Activated CD8-positive, alpha-beta memory T cell treated with anti-CD3 and anti-CD28 coated beads for 24 hours (primary cell): Measurements from ENCODE around the gene HOXD9.

Source experiments
- DNase-seq: peaks from one replicate; pipeline ENCODE4 v3.0.0-alpha.2; 2020

Gene HOXD9

DNA sequence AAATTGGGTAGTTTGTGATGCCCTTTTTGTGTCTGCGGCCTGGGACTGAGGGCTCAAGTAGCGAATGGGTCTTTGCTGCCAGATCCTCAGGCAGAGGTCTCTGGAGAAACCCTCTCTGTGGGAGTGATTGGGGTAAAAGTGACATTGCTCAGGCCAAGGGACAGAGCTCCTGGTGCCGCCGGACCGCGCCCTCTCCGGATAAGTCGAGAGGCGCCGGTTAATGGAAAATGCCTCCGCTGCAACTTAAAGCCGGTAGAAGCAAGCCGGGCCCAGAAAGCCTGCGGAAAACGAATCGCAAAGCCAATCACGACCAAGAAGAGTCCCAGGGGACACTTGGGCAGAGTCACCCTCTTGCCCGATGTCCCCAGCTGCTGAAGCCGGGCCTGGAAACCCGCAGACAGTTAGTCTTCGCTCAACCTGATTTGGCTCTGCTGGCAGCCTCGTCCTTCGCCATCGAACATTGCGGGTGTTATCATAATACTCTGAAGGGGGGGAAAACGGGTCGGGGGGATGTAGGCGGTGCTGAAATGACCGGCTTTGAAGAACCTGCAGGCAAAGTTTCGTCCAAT lies 23.3 kb upstream of the HOXD9 start:
- peak; percentile 52 for DNase-seq

DNA sequence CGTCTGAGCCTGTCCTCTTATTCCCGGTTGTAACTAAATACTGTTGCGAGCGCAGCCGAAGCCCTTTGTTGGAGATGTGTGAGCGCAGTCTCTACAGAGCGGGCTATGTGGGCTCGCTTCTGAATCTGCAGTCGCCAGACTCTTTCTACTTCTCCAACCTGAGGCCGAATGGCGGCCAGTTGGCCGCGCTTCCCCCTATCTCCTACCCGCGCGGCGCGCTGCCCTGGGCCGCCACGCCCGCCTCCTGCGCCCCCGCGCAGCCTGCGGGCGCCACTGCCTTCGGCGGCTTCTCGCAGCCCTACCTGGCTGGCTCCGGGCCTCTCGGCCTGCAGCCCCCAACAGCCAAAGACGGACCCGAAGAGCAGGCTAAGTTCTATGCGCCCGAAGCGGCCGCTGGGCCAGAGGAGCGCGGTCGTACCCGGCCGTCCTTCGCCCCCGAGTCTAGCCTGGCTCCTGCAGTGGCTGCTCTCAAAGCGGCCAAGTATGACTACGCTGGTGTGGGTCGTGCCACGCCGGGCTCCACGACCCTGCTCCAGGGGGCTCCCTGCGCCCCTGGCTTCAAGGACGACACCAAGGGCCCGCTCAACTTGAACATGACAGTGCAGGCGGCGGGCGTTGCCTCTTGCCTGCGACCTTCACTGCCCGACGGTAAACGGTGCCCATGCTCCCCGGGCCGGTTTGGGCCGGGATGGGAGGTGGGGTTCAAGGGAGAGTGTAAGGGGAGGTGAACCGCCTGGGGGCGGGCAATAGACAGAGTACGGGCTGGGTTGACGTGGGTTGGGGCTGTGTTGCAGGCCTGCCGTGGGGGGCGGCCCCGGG lies 22.6 kb upstream of the HOXD9 start, which contains the start of gene HOXD12:
Gene HOXD12, plus strand, starts transcription at position 68 of the 819 bp plus-strand sequence. Its CDS starts 7 bp downstream, at position 75.
- DNase-seq, result peak; percentile 56

DNA sequence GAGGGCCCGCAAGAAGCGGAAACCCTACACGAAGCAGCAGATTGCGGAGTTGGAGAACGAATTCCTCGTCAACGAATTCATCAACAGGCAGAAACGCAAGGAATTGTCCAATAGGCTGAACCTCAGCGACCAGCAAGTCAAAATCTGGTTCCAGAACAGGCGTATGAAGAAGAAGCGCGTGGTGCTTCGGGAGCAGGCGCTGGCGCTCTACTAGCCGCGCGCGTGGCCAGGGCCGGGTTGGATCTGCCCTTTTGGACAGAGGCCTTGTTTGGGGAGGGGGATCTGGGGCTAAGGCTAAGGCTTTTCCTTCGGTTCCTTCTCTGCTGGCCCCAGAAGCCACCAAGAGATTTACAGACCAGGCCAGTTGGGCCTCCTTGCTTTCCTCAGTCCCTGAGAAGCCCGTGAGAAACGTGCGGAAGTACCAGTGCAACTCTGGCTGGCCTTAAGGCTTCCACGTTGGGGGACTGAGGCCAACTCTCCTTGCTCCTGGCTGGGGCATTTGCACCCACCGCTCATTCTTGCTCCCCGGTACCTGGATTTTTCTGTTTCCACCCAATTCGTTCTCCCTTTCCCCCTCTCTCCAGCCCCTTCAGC lies 21.9 kb upstream of the HOXD9 start:
- DNase-seq, result peak; percentile 52

DNA sequence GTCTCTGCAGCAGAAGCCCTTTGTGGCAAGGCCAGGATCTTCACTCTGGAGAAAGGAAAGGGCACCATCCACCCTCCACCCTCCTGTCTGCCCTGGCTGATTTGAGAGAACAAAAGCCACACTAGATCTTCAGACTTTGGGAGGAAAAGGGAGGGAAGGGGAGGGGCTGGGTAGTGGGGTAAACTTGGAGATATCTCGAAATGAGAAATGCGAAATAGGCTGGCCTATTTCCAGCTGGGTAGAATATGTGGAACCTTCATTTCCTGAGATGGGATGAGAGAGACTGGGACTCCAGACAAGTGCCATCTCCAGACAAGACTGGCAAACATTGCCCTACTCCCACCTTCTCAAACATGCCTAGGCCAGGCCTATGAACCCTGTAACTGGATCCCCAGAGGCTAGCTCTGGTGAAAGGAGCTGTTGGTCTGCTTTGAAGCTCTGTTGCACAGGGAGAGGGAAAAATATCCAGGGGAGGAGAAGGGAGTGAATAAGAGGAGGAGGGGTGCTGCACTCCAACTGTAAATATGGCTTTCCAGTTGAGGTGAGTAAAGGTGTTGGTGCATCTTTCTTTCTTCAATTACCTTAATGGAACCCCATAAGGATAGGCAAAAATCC lies 21.2 kb upstream of the HOXD9 start:
- DNase-seq, result no peak

DNA sequence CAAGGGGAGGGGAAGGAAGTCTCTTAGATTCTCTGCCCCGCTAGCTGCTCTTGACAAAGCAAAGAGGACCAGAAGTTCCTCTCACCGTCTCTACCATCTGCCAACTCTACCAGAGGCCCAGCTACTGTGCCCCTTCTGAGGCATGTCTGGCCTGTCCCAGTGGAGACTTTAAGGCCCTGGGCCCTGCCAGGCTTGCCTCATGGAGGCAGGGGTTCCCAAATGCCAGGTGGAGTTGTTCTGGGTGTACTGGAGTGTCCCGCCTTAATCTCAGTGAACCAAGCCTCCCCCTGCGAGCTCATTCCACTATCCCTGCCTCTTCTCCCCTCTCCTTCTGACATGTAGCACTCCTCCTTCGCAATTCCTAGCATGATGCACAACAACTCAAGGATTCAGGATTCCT lies 20.7 kb upstream of the HOXD9 start:
- no peak for DNase-seq

DNA sequence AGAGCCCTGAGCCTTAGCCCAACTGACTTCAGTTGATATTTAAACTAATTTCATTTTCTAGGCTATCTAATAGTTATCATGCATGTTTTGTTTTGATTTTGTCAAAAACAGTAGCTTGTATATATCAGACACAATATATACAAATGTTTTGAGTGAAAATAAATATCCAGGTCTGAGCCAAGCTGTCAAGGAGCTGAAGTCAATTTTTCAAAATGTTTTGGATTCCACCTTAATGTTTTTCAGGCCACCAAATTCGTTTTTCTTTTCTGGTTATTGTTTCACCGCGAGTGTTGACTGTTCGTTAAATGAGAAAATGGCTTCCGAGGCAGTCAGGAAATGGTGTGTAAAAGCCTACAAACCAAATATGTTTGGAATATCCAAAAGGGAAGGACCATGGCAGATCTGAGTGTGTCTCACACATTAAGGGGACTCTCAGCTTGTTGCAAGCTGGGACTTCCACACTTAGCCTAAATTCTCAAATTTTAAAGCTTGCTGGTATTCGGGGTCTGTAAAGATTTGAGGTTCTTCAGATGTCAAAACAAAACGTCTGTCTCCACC lies 20.1 kb upstream of the HOXD9 start:
- no peak for DNase-seq

DNA sequence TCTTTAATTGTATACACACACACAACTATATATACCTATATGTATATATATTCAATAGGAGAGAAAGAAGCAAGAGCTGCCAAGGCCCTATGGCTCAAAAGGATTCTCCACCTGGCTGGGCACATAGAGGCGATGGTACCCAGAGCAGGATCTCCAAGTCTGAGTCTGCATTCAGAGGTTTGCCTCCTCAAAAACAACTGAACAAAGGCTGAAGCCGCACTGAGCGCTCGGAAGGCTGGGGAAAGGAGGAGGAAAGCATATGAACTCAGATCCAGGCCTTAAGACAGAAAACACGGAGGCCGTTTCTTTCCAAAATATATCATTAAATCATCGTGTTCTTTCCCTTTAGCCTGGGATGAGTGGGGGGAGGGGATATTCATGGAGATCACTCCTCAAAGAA lies 19.3 kb upstream of the HOXD9 start:
- DNase-seq, result no peak

DNA sequence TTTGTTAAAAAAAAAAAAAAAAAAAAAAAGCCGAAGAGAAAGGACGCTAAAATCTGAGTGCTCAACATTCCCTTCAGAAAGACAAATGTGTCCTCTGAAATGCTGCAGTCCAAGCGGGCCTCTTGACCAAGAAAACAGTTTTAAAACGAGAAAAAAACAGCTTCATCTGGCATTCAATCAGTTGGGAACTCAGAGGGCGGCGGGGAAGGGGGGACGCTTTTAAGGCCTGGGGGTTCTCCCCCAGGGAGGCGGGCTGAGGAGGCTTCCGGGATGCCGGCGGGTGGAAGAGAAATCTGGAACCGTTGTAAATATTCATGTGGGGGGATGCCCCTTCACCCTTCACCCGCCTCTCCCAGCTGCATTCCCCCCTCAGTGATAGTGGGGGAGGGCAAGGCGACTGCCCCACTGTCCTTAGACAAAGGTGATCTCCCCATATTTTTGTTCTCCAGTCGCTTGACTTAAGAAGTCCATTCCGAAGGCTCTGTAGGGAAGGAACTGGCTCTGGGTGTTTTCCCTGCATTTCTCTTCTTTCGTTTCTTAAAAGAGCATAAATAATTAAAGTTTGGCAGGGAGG lies 18.7 kb upstream of the HOXD9 start:
- no peak for DNase-seq

DNA sequence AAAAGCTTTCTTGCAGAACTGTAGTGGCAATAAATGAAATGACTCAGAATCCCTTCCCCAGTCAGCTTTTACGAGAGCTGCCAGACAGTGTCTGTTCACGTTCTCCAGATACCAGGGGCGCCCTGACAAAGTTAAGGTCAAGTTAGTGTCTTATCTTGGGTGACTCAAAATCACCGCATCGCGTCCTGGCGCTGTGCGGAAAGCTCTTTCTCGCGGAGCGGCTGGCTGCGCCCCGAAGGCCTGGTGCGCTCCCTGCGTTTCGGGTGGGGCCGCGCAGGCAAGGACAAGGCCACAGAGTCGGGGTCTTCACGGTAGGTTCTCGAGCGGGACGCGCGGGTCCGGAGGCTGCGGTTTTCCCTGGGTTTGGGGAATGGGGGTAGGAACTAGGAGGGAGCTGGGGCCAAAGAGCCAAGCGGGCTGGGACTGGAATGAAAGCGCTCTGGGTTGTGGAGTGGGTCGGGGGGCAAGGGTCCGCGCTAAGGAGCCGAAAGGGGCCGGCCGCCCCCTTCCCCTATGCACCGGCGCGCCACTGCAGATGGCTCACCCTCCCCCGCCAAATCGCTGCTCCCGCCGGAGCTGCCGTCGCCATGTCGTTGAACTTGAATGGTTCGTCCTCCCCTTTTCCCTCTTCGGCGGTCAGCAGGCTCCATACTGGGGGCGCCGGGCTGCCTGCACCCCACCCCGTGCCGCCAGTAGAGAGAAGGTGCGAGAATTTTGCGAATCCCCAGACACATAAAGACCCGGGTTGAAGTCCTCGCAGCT lies 18.0 kb upstream of the HOXD9 start:
- no peak for DNase-seq

DNA sequence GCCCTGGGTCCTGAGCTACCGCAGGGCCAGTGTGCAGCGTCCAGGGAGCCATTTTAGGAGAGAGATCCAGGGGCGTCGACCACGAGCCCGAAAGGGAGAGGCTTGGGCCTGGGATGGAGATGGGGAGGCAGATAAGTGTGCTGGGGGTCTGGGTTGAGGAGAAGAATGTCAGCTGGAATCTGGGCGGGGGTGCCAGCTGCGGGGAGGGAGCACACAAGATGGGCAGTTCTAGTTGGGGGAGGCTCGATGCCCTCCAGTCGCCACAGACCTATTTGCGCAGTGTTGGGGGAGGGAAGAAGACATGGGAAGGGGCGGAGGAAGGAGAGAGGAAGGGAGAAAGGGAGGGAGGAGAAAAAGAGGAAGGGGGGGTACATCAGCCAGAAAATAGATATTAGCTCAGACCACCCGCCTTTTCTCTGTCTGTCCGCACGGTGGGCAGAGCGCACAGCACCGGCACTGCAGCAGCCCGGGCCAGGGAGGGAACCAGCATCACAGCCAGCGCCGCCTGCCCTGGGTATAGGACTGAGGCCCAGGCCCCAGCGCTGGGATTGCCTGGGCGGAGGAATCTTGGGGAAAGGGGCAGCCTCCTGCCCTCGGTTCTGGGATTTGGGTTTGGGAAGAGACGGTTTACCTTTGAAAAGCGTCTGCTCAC lies 17.3 kb upstream of the HOXD9 start:
- no peak for DNase-seq

DNA sequence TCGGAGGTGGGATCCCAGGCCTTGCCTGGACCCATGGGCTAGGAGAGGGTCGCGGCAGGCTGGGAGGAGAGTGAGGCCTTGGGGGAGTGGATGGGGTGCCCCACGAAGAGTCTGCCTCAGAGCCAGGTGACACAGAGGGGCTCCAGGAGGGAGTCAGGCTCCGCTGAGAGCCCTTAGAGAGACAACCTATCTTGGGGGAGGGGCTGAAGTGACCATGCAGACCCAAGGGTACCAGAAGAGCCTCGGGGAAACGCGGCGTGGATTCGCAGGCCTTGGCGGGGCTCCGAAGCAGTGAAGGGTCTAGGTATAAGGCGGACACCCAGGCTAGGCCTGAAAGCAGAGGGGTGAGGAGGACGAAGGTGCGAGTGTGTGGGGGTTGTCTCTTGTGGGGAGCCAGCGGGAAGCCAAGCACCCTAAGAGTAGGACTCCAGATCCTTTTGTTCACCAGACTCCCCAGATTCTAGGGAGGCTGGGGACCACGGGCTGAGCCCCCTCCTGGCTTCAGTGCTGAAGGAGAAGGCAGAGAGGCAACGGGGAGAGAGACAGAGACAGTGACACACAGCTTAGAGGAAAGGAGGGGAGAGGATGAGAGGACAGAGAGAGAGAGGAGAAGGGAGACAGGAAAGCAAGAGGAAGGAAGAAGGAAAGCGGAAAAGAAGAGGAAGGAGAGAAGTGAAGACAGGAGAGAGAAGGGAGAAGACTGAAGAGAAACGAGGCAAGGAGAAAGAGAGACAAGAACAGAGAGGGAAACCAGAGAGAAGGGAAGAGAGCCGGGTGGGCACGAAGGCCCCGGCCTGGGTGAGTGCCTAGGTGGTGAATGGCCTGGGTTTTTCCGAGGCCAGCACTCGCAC lies 16.6 kb upstream of the HOXD9 start:
- DNase-seq, result no peak

DNA sequence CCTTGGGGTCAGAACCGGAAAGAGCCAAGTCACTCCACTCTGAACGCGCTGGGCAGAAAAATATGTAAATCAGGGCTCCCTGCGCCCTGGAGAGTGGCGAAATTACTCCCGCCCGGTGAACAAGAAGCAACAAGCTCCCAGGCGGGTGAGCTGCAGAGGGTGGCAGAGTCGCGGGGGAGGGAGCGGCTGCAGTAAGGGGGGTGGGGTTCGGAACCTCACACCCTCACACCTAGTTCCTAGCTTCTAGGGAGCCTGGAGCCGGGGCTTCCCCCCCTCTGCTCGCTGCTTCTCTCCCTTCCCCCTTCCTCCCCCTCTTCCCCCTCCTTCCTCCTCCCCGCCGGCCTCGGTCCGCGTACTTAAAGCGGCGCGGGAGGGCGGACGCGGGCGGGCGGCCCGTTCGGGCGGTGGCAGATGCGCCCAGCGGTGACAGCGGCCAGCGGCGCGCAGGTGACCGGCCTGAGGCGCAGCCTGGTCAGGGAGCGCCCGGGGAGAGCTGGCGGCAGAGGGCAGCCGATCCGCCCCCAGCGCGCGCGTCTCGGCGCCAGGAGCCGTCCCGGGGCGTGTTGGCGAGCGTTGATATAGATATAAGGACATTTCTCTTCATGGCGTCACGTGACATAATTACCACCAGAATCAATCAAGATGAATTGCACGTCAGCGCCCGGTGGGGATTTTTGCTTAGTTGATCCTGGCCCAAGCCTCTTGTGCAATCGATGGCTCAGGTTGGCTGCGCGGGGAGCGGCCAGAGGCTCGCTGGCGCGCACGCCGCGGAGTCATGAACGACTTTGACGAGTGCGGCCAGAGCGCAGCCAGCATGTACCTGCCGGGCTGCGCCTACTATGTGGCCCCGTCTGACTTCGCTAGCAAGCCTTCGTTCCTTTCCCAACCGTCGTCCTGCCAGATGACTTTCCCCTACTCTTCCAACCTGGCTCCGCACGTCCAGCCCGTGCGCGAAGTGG lies 15.7 kb upstream of the HOXD9 start, which contains the start of gene HOXD11:
Gene HOXD11, plus strand, starts transcription at position 700 of the 959 bp plus-strand sequence. Its CDS starts 76 bp downstream, at position 776.
- DNase-seq, result no peak

DNA sequence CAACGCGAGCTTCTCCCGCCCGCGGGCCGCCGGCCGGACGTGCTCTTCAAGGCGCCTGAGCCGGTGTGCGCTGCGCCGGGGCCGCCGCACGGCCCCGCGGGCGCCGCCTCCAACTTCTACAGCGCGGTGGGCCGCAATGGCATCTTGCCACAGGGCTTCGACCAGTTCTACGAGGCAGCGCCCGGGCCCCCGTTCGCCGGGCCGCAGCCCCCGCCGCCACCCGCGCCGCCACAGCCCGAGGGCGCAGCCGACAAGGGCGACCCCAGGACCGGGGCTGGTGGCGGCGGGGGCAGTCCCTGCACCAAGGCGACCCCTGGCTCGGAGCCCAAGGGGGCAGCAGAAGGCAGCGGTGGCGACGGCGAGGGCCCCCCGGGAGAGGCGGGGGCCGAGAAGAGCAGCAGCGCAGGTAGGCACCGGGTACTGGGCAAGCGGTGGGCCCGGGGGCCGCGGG lies 14.8 kb upstream of the HOXD9 start:
- DNase-seq, result no peak

DNA sequence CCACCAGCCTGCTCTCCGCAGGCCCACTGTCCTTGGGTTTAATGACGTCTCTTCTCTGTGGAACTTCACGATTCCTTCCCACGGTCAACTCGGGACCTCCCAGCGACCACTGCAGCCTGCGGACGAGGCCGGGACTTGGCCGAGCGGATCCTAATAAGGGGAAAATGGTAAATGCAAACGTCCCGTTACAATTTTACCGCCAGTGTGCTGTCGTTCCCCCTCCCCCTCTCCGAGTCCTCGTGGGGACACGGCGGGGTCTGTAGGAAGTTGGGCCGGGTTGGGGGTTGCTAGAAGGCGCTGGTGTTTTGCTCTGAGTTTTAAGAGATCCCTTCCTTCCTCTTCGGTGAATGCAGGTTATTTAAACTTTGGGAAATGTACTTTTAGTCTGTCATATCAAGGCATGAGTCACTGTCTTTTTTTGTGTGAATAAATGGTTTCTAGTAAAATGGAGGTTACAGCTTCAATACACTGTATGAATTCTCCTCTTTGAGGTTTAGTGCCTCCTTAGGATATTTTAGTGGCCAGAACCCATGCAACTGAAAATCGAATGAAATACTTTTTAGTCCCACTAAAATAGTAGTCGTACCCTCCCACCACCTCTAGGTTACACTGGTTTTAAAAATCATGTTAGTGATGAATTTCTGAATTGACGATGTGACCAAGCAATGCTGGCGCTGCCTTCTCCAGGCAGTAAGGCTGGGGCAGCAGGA lies 13.2 kb upstream of the HOXD9 start:
- DNase-seq, result no peak

DNA sequence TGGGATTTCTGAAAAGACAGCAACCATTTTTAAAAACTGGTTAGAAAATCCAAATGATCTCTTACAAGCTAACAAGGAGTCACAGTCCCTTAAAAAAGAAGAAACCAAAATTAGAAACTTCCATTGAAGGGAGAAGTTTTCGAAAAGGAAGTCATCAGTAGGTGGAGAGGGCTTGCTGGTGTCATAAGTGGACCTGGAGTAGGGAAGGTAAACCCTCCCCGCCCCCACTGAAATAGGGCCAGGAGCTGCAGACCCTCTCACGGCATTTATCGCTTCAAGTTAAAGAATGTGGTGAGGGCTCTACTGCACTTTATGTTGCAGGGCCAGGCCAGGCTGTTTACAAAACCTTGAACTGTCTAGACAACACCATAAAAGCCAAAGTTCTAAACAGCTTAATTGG lies 12.6 kb upstream of the HOXD9 start:
- DNase-seq, result no peak

DNA sequence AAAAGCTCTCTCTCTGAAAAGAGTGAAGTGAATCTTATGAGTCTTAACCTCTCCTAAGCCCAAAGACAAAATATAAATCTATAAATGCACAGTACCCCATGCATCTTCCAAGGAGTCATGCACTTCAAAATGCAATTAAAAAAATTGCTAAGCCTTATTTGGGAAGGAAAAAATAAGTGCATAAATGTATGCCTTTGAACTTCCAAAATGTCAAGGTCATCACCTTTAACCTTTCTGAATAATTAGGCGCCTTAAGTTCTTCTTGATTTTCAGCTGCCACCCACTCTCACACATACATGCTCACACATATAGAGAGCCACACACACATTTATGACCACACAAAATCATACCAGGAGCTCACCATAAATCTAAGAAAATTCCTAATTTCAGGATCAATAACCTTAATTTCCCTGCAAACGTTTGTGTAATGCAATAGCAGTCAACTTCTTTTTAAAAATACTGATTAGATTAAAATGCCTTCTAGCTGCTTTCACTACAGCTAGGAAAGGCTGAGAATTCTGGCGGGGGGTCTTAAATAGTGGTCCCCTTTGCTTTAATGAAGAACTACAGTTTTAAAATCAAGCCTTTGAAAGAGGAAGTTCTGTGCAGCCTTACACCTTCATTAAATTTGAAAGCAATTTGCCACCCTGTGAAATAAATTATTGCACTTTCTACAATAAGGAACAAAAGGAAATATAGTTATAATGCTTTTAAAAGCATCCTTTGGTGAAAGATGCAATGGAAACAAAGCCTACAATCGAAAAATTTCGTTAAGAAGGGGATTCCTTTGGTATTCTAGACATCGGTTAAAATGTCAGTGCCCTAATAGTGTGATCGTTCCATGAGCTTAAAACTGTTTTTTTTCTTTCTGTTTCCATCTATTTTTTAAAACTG lies 11.9 kb upstream of the HOXD9 start:
- DNase-seq, result no peak

DNA sequence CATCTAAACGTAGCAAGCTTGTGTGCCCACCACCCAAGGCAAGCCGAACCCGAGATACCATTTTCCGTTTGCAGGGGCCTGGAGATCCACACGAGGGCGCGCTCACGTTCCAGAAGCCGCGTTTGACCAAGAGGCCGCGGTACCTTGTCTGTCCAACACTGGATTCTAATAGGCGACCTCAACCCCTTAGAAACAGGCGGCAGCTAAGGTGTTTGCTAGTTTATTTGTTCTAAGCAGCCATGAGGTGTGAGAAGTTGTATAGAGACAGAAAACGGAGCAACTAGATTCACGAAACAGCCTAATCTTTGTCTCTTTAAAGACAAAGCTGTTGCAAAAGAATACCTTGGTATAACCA lies 11.2 kb upstream of the HOXD9 start:
- no peak for DNase-seq
